Neural progenitor cell (in vitro differentiated cells): ENCODE results near the gene UPP1.

Source experiments
- EZH2 ChIP-seq: fragments of 200-600 bp; sonication (generic); IDR thresholded peaks from 2 replicates; pipeline ENCODE4 v1.6.1; 2017; ENCODE audit warnings: antibody characterized with exemption, mild to moderate bottlenecking, moderate library complexity
- EZH2phosphoT487 ChIP-seq: fragments of 200-600 bp; sonication (generic); IDR thresholded peaks from 2 replicates; pipeline ENCODE4 v1.6.1; 2017; ENCODE audit warnings: antibody characterized with exemption
- TF ChIP-seq, protein P1 (sequence below): fragments of 200-600 bp; sonication (generic); IDR thresholded peaks from 2 replicates; pipeline ENCODE4 v1.5.1; 2017; ENCODE audit warnings: antibody characterized with exemption, mild to moderate bottlenecking

DNA sequence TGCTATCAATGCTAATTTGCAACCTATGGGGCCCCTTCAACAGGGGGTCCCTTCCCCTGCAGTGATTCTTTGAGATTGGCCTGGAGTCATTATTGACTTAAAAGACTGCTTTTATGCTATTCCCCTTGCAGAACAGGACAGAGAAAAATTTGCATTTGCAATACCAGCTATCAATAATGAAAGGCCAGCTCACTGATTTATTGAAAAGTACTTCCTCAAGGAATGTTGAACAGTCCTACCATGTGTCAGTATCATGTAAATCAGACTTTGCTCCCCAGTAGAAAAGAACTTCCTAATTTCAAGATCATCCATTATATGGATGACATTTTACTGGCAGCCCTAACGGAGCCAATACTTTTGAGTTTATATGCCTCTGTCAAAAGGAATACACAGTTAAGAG is 52.5 kb downstream of the UPP1 start:
- TF ChIP-seq, protein P1, sequence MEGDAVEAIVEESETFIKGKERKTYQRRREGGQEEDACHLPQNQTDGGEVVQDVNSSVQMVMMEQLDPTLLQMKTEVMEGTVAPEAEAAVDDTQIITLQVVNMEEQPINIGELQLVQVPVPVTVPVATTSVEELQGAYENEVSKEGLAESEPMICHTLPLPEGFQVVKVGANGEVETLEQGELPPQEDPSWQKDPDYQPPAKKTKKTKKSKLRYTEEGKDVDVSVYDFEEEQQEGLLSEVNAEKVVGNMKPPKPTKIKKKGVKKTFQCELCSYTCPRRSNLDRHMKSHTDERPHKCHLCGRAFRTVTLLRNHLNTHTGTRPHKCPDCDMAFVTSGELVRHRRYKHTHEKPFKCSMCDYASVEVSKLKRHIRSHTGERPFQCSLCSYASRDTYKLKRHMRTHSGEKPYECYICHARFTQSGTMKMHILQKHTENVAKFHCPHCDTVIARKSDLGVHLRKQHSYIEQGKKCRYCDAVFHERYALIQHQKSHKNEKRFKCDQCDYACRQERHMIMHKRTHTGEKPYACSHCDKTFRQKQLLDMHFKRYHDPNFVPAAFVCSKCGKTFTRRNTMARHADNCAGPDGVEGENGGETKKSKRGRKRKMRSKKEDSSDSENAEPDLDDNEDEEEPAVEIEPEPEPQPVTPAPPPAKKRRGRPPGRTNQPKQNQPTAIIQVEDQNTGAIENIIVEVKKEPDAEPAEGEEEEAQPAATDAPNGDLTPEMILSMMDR, result no peak
- TF ChIP-seq EZH2 (no peak), EZH2phosphoT487 (no peak)
